H9 (cell line): ENCODE data around the gene BTBD17. TPM values are rescaled to one million over a fixed set of nuclear protein-coding genes. Genes with fewer than 3 reads are reported as not detected.

Source experiments
- DNase-seq: peaks from one replicate; pipeline ENCODE4 v3.0.0-alpha.2; 2017
- H2AFZ ChIP-seq: one replicate; pipeline ENCODE4 v1.6.1; 2013; ENCODE audit warnings: mild to moderate bottlenecking, low read length, control low read depth, moderate library complexity
- H2AK5ac ChIP-seq: 2 replicates; pipeline ENCODE4 v1.6.1; 2013; ENCODE audit warnings: low read length, control low read depth, mixed read lengths; ENCODE audit not compliant: insufficient read length
- H2BK120ac ChIP-seq: one replicate; pipeline ENCODE4 v1.6.1; 2013; ENCODE audit warnings: low read depth, mild to moderate bottlenecking, low read length, control low read depth, inconsistent platforms; ENCODE audit not compliant: poor library complexity, severe bottlenecking
- H2BK12ac ChIP-seq: 2 replicates; pipeline ENCODE4 v1.6.1; 2013; ENCODE audit warnings: low read length, control low read depth, mixed read lengths, low read depth; ENCODE audit not compliant: insufficient read length
- H2BK15ac ChIP-seq: 2 replicates; pipeline ENCODE4 v1.6.1; 2013; ENCODE audit warnings: low read depth, low read length, control low read depth
- H2BK20ac ChIP-seq: one replicate; pipeline ENCODE4 v1.6.1; 2013; ENCODE audit warnings: low read depth, mild to moderate bottlenecking, low read length, control low read depth, inconsistent platforms; ENCODE audit not compliant: poor library complexity, severe bottlenecking
- H2BK5ac ChIP-seq: 2 replicates; pipeline ENCODE4 v1.6.1; 2013; ENCODE audit warnings: low read length, control low read depth, mixed read lengths; ENCODE audit not compliant: insufficient read length
- H3K14ac ChIP-seq: 2 replicates; pipeline ENCODE4 v1.6.1; 2013; ENCODE audit warnings: low read length, control low read depth; ENCODE audit not compliant: insufficient read depth
- H3K18ac ChIP-seq: 2 replicates; pipeline ENCODE4 v1.6.1; 2013; ENCODE audit warnings: low read depth, mild to moderate bottlenecking, mixed read lengths, low read length, control low read depth; ENCODE audit not compliant: insufficient read length
- H3K23ac ChIP-seq: 2 replicates; pipeline ENCODE4 v1.6.1; 2013; ENCODE audit warnings: low read length, control low read depth, mixed read lengths, low read depth; ENCODE audit not compliant: insufficient read length
- H3K23me2 ChIP-seq: 2 replicates; pipeline ENCODE4 v1.6.1; 2013; ENCODE audit warnings: low read depth, mild to moderate bottlenecking, mixed read lengths, low read length, control low read depth; ENCODE audit not compliant: insufficient read length, poor library complexity, severe bottlenecking
- H3K27ac ChIP-seq: 2 replicates; pipeline ENCODE4 v1.5.1; 2013; ENCODE audit warnings: low read length, control low read depth, mixed read lengths, low read depth; ENCODE audit not compliant: insufficient read length
- H3K27me3 ChIP-seq: 2 replicates; pipeline ENCODE4 v1.6.1; 2013; ENCODE audit warnings: low read length, control low read depth, inconsistent platforms; ENCODE audit not compliant: insufficient read depth
- H3K4ac ChIP-seq: 2 replicates; pipeline ENCODE4 v1.6.1; 2013; ENCODE audit warnings: low read depth, mild to moderate bottlenecking, control low read depth, inconsistent platforms, low read length, moderate library complexity
- H3K4me1 ChIP-seq: 2 replicates; pipeline ENCODE4 v1.6.1; 2013; ENCODE audit warnings: low read length, control low read depth, inconsistent platforms; ENCODE audit not compliant: insufficient read depth
- H3K4me2 ChIP-seq: 2 replicates; pipeline ENCODE4 v1.6.1; 2013; ENCODE audit warnings: low read length, control low read depth, mixed read lengths; ENCODE audit not compliant: insufficient read length, insufficient read depth
- H3K56ac ChIP-seq: 2 replicates; pipeline ENCODE4 v1.6.1; 2013; ENCODE audit warnings: low read depth, mild to moderate bottlenecking, mixed read lengths, low read length, control low read depth; ENCODE audit not compliant: insufficient read length
- H3K79me1 ChIP-seq: 2 replicates; pipeline ENCODE4 v1.6.1; 2013; ENCODE audit warnings: low read depth, mild to moderate bottlenecking, moderate library complexity, low read length, control low read depth, inconsistent platforms; ENCODE audit not compliant: insufficient read depth, poor library complexity, severe bottlenecking
- H3K79me2 ChIP-seq: 2 replicates; pipeline ENCODE4 v1.6.1; 2013; ENCODE audit warnings: low read length, control low read depth, inconsistent platforms; ENCODE audit not compliant: insufficient read depth
- H3K9ac ChIP-seq: 2 replicates; pipeline ENCODE4 v1.6.1; 2013; ENCODE audit warnings: low read length, control low read depth, mixed read lengths; ENCODE audit not compliant: insufficient read length; ENCODE audit errors: extremely low read depth
- H3K9me3 ChIP-seq: one replicate; pipeline ENCODE4 v1.6.1; 2013; ENCODE audit warnings: low read depth, low read length, inconsistent platforms; ENCODE audit not compliant: control insufficient read depth
- H3T11ph ChIP-seq: one replicate; pipeline ENCODE4 v1.6.1; 2013; ENCODE audit warnings: mild to moderate bottlenecking, low read length, control low read depth, inconsistent platforms
- H4K20me1 ChIP-seq: one replicate; pipeline ENCODE4 v1.6.1; 2013; ENCODE audit not compliant: control insufficient read depth, insufficient read length, insufficient read depth
- H4K5ac ChIP-seq: 2 replicates; pipeline ENCODE4 v1.6.1; 2013; ENCODE audit warnings: low read depth, mild to moderate bottlenecking, mixed read lengths, low read length, control low read depth; ENCODE audit not compliant: insufficient read length
- H4K8ac ChIP-seq: replicated peaks from 2 replicates; pipeline ENCODE4 v1.6.1; 2013; ENCODE audit warnings: low read length, control low read depth, mixed read lengths, low read depth; ENCODE audit not compliant: insufficient read length
- H4K91ac ChIP-seq: 2 replicates; pipeline ENCODE4 v1.6.1; 2013; ENCODE audit warnings: low read depth, mild to moderate bottlenecking, moderate library complexity, mixed read lengths, low read length, control low read depth; ENCODE audit not compliant: insufficient read length
- H3K27ac Mint-ChIP-seq, 3 experiments: 2 replicates in 2 of 3; 3 replicates in 1 of 3; pipeline ENCODE4 v1.8.0; 2020 to 2021; ENCODE audit warnings: mixed read lengths in 3 of 3, mild to moderate bottlenecking in 1 of 3, moderate library complexity in 1 of 3
- H3K27me3 Mint-ChIP-seq: 2 replicates; pipeline ENCODE4 v1.8.0; 2021; ENCODE audit warnings: low read depth, mild to moderate bottlenecking, moderate library complexity, mixed read lengths
- H3K36me3 Mint-ChIP-seq, 3 experiments: 2 replicates in 2 of 3; 3 replicates in 1 of 3; pipeline ENCODE4 v1.8.0; 2020 to 2021; ENCODE audit warnings: low read depth in 3 of 3, mixed read lengths in 3 of 3; ENCODE audit not compliant: insufficient read depth in 1 of 3
- H3K4me1 Mint-ChIP-seq, 2 experiments: 2 replicates each; pipeline ENCODE4 v1.8.0; 2020; ENCODE audit warnings: mixed read lengths in 2 of 2
- H3K4me3 Mint-ChIP-seq, 2 experiments: 2 replicates in 1 of 2; 3 replicates in 1 of 2; pipeline ENCODE4 v1.8.0; 2020 to 2021; ENCODE audit warnings: mild to moderate bottlenecking in 2 of 2, mixed read lengths in 2 of 2, moderate library complexity in 1 of 2
- H3K9me3 Mint-ChIP-seq, 2 experiments: 2 replicates in 1 of 2; 3 replicates in 1 of 2; pipeline ENCODE4 v1.8.0; 2020; ENCODE audit warnings: mild to moderate bottlenecking in 2 of 2, mixed read lengths in 2 of 2, moderate library complexity in 1 of 2
- WGBS: extraction: QIAGEN DNeasy Blood & Tissue Kit; methylation state at CpG from one replicate; pipeline ENCODE4 v1.1.7; 2013; ENCODE audit warnings: missing lambda C conversion rate, low lambda C conversion rate, mixed read lengths; ENCODE audit not compliant: insufficient read length; ENCODE audit errors: extremely low coverage; 5-methylcytosine and 5-hydroxymethylcytosine counted together
- total RNA-seq: library from RNA; stranded (reverse); gene quantifications from 2 replicates; pipeline ENCODE4 v1.2.1, GENCODE V29; 2021
- TF ChIP-seq, protein P1 (sequence below): fragments of 200-600 bp; sonication (generic); conservative IDR thresholded peaks from 3 replicates; pipeline ENCODE4 v1.8.0; 2021; ENCODE audit warnings: antibody characterized with exemption, mild to moderate bottlenecking

BTBD17 gene
- total RNA-seq, 1 experiment from 2014 or later: 0.33 TPM

DNA sequence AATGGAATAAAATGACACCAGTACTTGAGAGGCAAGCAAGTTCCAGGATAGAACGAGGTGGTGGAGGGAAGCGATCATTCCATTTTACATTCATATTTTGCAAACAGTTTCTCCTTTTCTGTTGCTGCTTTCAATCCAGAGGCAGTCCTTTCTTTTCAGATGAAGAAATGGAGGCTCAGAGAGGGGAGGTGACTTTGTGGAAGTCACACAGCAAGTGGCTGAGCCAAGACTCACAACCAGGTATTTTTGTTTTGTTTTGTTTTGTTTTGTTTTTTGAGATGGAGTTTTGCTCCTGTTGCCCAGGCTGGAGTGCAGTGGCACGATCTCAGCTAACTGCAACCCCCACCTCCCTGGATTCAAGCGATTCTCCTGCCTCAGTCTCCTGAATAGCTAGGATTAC, 34.9 kb upstream of the BTBD17 start:
- Histone ChIP-seq H2AFZ (no peak overlapping the region), H4K20me1 (no peaks in the 10 kb centered on the region), H2BK20ac (no peak overlapping the region), H3K56ac (no peak overlapping the region), H2BK120ac (no peak overlapping the region), H3K27ac (no peak overlapping the region), H3K23me2 (peaks cover 2% of the 10 kb centered on the region), H4K8ac (no peak overlapping the region), H2AK5ac (no peak overlapping the region), H2BK15ac (no peak overlapping the region), H4K91ac (no peak overlapping the region), H3K4ac (no peak overlapping the region), H3K79me1 (no peaks in the 10 kb centered on the region), H3T11ph (no peak overlapping the region), H3K27me3 (no peaks in the 10 kb centered on the region), H3K18ac (no peak overlapping the region), H3K9ac (no peak overlapping the region), H3K79me2 (no peaks in the 10 kb centered on the region), H4K5ac (no peak overlapping the region), H3K14ac (no peak overlapping the region), H3K4me1 (no peaks in the 10 kb centered on the region), H3K23ac (no peak overlapping the region), H2BK5ac (no peak overlapping the region), H3K4me2 (no peak overlapping the region), H3K9me3 (no peaks in the 10 kb centered on the region), H2BK12ac (no peak overlapping the region)
- TF ChIP-seq, protein P1, sequence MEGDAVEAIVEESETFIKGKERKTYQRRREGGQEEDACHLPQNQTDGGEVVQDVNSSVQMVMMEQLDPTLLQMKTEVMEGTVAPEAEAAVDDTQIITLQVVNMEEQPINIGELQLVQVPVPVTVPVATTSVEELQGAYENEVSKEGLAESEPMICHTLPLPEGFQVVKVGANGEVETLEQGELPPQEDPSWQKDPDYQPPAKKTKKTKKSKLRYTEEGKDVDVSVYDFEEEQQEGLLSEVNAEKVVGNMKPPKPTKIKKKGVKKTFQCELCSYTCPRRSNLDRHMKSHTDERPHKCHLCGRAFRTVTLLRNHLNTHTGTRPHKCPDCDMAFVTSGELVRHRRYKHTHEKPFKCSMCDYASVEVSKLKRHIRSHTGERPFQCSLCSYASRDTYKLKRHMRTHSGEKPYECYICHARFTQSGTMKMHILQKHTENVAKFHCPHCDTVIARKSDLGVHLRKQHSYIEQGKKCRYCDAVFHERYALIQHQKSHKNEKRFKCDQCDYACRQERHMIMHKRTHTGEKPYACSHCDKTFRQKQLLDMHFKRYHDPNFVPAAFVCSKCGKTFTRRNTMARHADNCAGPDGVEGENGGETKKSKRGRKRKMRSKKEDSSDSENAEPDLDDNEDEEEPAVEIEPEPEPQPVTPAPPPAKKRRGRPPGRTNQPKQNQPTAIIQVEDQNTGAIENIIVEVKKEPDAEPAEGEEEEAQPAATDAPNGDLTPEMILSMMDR: no peak
- no CpG with 5 or more reads among the region's 4 CpGs for WGBS
- H3K9me3 Mint-ChIP-seq: peaks cover 0 to 4% of the 10 kb centered on the region in 2 experiments; a peak in 1 of 5 replicates
- H3K4me1 Mint-ChIP-seq: peaks cover 2 to 10% of the 10 kb centered on the region in 2 experiments; a peak in 2 of 4 replicates
- no peak for DNase-seq
- H3K36me3 Mint-ChIP-seq: no peaks in the 10 kb centered on the region; a peak in 1 of 7 replicates
- H3K27me3 Mint-ChIP-seq: peaks cover 4% of the 10 kb centered on the region
- H3K27ac Mint-ChIP-seq: no peak overlapping the region
- no peak overlapping the region for H3K4me3 Mint-ChIP-seq
